RCC 7860 (cell line): ENCODE measurements around the gene SLC45A1.
A peak's percentile ranks its signal among the peaks of the same experiment; 100 is the strongest.

Experiments
- DNase-seq: peaks from one replicate; pipeline ENCODE4 v3.0.0-alpha.2; 2015; ENCODE audit warnings: low spot score
- FAIRE-seq: peaks from 2 replicates; lab custom pipeline; 2012; peaks lifted over from hg19 to GRCh38; lab: Jason Lieb, UNC

Gene SLC45A1

GRCh38 chr1:8351693-8352470 is 34.0 kb downstream of the SLC45A1 start:
- FAIRE-seq (no peak), DNase-seq (no peak)

DNA sequence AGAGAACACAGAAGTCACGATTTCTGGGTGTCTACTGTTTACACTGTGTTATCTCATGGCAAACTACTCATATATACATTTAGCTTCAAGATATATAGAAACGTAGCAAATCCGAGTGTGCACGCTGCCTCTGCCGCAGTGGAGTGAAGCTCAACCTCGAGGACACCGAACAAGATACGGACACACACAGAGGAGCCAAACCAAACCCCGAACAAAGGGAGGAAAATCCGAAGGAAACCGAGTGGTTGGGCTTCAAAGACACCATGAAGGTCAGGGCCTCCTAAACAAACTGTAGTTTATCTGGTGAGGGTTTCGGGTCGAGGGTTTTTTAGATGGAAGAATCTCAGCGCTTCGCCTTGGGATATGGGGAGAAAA is 34.5 kb downstream of the SLC45A1 start:
- no peak for FAIRE-seq
- no peak for DNase-seq

DNA sequence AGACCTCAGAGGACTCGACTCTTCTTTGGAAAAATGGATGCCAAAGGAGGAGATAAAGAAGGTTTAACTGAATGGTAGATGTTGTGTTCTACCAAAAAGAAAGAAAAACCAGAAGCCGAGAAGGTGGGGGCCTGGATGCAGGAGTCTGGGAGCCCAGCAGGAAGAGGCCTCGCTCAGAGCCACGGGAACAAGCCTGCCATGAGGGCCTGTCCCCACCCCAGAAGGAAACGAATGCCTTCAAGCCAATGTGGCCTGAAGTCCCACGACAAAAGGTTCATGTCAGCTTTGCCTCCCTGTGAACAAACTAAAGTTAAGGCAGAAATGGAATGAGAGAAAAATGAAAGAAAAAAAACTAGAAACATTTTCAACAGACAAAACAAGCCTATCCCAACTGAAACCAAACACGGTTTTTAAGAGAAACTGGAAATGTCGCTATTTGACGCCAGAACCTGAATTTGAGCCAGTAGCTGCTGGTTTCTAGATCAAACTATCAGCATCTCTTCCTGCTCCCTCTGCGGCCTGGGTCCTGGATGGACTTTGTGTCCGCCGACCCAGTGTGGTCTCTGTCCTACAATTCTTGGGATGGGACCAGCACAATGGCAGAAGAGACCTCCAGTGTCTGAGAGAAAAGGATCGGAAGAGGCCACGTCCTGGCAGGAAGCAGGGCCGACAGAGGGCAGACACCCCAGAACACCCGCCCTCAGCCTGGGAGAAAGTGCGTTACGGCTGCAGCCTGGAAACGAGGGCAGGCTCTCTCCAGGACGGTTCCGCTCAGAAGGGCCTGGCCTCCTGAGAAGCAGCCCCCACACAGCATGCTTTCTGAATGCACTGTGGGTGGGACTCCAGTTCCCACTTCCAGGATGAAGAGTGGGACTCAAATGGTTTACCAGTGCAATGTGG is 35.2 kb downstream of the SLC45A1 start:
- DNase-seq (no peak), FAIRE-seq (no peak)

- DNase-seq (no peak), FAIRE-seq (no peak)
Observed at GRCh38 chr1:8354038-8354437, 36.1 kb downstream of the SLC45A1 start.

DNA sequence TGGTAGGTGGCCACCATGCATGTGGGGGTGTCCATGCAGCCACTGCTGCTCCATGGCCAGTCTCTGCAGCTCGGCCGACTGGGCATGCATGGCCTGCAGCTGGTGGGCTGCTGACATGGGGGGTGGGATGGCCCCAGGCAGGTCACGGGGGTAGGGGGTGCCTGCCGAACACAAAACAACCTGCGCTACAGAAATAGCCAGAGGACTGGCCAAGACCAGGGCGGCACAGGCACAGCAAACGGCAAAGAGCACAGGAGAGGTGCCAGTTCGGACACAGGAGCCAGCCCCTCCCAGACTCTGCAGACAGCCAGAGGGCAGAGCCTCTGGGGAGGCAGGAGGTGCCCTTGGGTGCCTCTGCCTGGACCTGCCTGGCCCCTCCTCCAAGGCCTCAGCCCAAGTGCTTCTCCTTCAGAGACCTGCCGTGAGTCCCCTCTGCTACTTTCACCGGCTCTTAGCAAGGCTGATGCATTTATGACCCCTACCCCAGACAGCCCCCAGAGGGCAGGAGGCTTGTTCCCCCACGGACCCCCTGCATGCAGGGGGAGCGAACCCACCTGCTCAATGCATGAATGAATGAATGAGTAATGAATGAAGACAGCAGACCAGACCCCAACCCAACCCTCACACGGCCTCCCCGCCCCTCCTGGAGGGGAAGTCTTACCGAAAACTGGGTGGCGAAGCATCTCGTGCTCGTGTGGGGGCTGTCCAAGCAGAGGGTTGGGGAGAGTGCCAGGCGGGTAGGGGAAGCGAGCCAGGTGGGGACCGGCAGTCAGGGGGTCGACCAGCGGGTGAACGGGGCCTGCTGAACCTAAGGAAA is 37.7 kb downstream of the SLC45A1 start:
- no peak for FAIRE-seq
- DNase-seq, result no peak

GRCh38 chr1:8356256-8357209 is 38.6 kb downstream of the SLC45A1 start:
- DNase-seq, result no peak
- no peak for FAIRE-seq

DNA sequence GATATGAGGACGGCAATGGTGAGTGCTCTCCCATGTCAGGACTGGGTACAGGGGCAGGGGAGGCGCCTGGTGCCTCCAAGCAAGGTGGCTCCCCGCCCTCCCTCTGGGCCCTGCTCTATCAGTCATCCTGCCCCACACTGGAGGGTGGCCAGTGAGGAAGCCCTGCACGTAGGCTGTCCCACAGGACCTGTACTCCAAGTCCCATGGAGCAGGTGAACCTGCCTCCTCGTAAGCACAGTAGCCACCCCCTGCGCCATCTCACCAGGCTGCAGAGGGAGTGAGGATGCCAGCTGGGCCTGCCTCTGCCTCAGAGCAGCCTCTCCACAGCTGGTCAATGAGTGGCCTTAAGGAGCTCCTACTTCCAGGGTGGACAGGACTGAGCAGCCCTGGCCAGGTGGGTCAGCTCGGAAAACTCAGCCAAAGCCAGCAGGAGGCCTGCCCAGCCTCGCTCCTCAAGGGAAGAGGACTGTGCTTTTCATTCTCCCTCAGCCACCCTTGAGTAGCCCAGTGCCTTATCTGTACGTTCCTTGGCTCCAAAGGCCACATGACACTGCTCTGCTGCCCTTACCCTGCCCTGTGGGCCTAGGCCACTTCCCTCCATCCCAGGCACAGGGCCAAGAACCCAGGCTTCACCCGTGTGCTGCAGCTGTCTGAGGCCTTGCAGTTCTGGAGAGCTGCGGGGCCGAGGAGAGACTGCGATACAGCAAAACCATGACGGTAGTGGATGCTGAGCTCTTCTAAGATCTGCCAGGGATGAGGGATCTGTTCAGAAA is 39.6 kb downstream of the SLC45A1 start:
- DNase-seq, result no peak
- no peak for FAIRE-seq

GRCh38 chr1:8358241-8358896 is 40.5 kb downstream of the SLC45A1 start:
- no peak for FAIRE-seq
- DNase-seq, result no peak

DNA sequence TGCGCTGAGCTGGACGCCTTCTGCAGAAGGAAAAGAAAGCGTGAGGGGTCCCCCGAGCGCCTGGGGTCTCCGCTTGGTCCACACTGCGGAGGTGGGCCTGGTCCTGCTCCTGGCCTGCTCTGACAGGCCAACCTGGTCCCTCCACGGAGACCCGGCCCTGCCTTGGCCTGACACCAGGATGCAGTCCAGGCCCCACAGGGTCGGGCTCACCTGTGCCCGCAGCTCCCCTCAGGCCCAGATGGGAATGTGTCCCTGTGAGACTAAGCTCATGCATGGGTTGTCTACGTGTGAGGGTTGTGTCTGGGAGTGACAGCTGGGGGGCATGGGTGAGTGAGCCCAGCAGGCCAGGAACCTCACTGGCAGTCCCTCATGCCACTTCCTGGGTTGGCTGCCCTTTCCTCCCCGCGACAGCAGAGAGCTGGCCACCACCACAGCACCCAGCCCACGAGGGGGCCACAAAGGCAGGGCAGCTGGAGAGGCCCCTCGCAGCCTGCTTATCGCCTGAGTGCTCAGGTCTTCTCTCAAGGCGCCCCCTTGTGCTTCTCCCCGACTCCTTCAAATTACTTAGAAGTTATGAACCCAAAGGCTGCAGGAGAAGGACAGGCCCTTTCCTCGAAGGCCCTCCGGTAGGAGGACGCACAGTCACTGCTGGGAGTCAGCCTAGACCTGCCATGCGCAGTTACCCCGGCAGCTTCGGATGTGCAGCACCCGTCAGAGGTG is 41.1 kb downstream of the SLC45A1 start:
- FAIRE-seq (no peak), DNase-seq (peak; percentile 8)

- DNase-seq (no peak), FAIRE-seq (no peak)
Observed at GRCh38 chr1:8359617-8360481, 41.9 kb downstream of the SLC45A1 start.

DNA sequence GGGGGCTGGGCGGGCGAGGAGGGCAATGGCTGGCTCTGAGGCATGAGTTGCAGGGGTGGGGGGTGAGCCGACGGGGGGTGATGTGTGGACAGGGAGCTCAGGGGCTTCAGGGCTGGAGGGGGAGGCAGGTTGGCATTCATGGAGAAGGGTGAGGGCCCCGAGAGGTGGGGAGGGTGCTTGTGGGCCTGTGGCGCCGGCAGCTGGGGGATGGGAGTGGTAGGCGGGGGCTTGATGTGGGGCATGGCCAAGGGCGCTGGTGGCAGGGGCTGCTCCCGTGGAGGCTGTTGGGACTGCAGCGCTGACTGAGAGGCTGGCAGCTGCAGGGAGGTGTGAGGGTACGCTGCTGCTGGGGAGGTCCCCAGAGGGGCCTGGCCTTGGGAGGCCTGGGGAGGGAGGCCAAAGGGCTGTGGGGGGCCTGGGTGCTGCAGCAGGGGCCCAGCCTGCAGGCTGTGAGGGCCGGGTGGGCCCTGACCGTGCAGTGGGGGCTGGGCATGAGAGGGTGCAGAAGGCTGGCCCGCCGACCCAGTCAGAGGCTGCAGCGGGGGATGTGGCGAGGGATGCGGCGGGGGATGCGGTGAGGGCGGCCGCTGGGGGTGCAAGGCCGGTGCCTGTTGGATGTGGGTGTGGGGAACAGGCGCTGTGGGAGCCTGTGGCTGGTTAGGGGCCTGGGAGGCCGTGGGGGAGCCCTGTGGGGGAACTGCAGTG is 42.7 kb downstream of the SLC45A1 start:
- DNase-seq, result no peak
- FAIRE-seq, result no peak

GRCh38 chr1:8361198-8361849 is 43.4 kb downstream of the SLC45A1 start:
- DNase-seq (no peak), FAIRE-seq (no peak)

DNA sequence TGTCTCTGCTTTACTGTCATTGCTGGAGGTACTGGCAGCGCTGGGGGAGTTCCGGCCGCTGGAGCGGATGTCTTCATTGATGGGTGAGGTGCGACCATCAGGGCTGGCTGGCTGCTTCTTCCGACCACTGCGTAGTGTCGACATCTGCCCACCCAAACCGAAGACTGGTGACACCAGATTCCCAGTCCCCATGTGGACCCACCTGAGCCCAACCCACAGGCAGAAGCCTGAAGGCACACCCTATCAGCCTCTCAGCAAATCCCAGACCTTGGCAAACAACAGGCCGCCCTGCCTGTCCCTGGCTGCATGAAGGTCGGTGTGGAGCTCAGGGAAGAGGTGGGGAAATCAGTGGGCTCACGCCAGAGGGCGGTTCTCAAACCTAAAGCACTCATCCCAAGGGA is 44.8 kb downstream of the SLC45A1 start:
- DNase-seq, result no peak
- no peak for FAIRE-seq

DNA sequence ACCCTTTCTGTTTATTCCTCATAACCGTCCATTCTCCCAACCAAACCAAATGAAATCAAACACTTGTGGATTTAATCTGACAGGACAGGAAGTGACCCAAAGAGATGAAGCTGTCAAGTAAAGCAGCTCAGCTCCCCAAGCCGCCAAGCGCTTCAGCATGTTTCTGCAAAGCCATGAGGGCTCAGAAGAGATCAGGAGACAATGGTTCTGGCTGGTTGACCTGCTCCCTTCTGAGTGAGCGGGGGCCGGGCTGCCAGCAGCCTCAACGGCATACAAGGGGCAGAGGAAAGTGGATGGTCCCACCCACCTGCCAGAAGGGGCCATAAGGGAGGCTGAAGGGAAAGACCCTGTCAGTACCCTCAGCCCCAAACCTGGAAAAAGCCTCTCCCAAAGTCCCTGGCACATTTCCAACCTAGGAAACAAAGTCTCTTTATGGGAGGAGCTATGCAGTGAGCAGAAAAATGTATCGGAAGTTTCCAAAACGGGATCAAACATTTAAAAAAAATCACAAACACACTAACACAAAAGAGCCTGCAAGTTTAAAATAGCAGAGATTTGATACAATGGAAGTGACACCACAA is 45.4 kb downstream of the SLC45A1 start:
- DNase-seq (no peak), FAIRE-seq (no peak)

GRCh38 chr1:8363767-8364301 is 45.9 kb downstream of the SLC45A1 start:
- FAIRE-seq (no peak), DNase-seq (no peak)
